Activated CD4-positive, alpha-beta T cell treated with anti-CD3 and anti-CD28 coated beads, Interleukin-2, amount 50 U/mL, for 1 hour (primary cell): ENCODE data around the gene STAT4.

Source experiments
- DNase-seq: peaks from one replicate; pipeline ENCODE4 v3.0.0-alpha.2; 2020

The STAT4 gene

GRCh38 chr2:191039616-191040015 lies 111.2 kb downstream of the STAT4 start:
- no peak for DNase-seq

GRCh38 chr2:191038741-191039140 lies 112.1 kb downstream of the STAT4 start:
- DNase-seq = no peak

- DNase-seq = no peak
Measured at GRCh38 chr2:191038241-191038725, 112.5 kb downstream of the STAT4 start.

GRCh38 chr2:191037351-191037750 lies 113.4 kb downstream of the STAT4 start:
- no peak for DNase-seq

- no peak for DNase-seq
Measured at GRCh38 chr2:191036363-191036762, 114.4 kb downstream of the STAT4 start.

GRCh38 chr2:191032588-191033429 lies 118.0 kb downstream of the STAT4 start:
- DNase-seq = no peak

- DNase-seq = no peak
Measured at GRCh38 chr2:191031256-191031655, 119.5 kb downstream of the STAT4 start.

- no peak for DNase-seq
Measured at GRCh38 chr2:191030521-191031154, 120.2 kb downstream of the STAT4 start.

GRCh38 chr2:191029280-191029950 lies 121.4 kb downstream of the STAT4 start:
- no peak for DNase-seq

- DNase-seq = no peak
Measured at GRCh38 chr2:191026377-191026776, 124.4 kb downstream of the STAT4 start.

GRCh38 chr2:191025135-191025534 lies 125.7 kb downstream of the STAT4 start:
- no peak for DNase-seq

- DNase-seq = no peak
Measured at GRCh38 chr2:191023235-191023679, 127.5 kb downstream of the STAT4 start.

GRCh38 chr2:191020742-191021381 lies 129.9 kb downstream of the STAT4 start:
- no peak for DNase-seq

- DNase-seq = peak; percentile 90
Measured at GRCh38 chr2:191020221-191020741, 130.5 kb downstream of the STAT4 start.

- no peak for DNase-seq
Measured at GRCh38 chr2:191019376-191019775, 131.4 kb downstream of the STAT4 start.

- no peak for DNase-seq
Measured at GRCh38 chr2:191018643-191019119, 132.1 kb downstream of the STAT4 start.

GRCh38 chr2:191018048-191018447 lies 132.7 kb downstream of the STAT4 start:
- no peak for DNase-seq

- no peak for DNase-seq
Measured at GRCh38 chr2:191015831-191016230, 135.0 kb downstream of the STAT4 start.

GRCh38 chr2:191015239-191015638 lies 135.6 kb downstream of the STAT4 start:
- no peak for DNase-seq

- no peak for DNase-seq
Measured at GRCh38 chr2:191014653-191015020, 136.2 kb downstream of the STAT4 start.

GRCh38 chr2:191013932-191014652 lies 136.7 kb downstream of the STAT4 start, which contains the start of gene STAT1:
Gene STAT1 (minus strand): TSS chr2:191014171. CDS start chr2:191010003, 4,168 bp downstream.
- peak; percentile 94 for DNase-seq

GRCh38 chr2:191013682-191013931 lies 137.2 kb downstream of the STAT4 start:
- no peak for DNase-seq
